Measurements from ENCODE around the gene ALG14. TPM values are rescaled to one million over a fixed set of nuclear protein-coding genes. Genes with fewer than 3 reads are reported as not detected.
A peak's percentile ranks its signal among the peaks of the same experiment; 100 is the strongest.

ALG14 gene
- total RNA-seq, 1 experiment from 2014 or later, result 13.0 TPM

DNA sequence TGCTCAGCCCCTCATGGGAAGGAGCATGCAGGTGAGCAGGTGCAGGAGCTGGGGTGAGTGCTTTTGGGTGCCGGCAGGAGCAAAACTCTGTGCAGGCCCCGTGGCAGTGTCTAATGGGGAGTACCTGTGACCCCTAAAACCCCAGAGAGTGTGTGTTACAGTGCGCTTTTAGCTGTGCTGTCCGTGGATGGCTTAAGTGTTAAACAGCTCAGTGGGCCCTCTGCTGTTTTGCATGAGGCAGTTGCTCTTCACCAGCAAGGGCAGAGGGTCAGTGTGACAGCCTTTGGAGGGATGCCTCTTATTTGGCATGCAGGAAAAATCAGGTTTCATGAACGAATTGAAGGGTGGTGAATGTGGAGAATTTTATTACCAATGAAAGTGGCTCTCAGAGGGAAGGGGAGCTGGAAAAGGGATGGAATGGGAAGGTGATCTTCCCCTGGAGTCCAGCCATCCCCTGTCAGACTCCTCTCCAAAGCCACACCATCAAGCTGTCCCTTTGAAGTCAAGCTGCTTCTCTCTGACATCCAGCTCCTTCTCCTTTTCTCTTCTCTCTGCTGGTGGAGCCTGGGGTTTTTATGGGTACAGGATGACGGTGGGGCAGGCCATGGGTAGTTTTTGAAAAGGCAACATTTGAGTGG is 17.0 kb upstream of the ALG14 start:
- no peak for DNase-seq (ENCODE audit: unreplicated experiment)
- ChIA-PET POLR2A (no interaction called here), CTCF (interaction anchor here (0.6 to 0.8 kb wide), 2 partner anchors 93 to 443 kb away, joined by 3 to 4 read pairs; no protein-coding TSS in a partner anchor)
- Mint-ChIP-seq H3K36me3 (ENCODE audit: insufficient read depth, unreplicated experiment) (no peaks in the 10 kb centered on the region), H3K27me3 (ENCODE audit: insufficient read depth, unreplicated experiment) (no peaks in the 10 kb centered on the region), H3K9me3 (ENCODE audit: unreplicated experiment) (no peaks in the 10 kb centered on the region), H3K4me1 (ENCODE audit: insufficient read depth, unreplicated experiment) (no peaks in the 10 kb centered on the region), H3K4me3 (ENCODE audit: unreplicated experiment) (no peak overlapping the region), H3K27ac (ENCODE audit: low read depth, unreplicated experiment) (no peak overlapping the region)
- TF ChIP-seq, protein P1, sequence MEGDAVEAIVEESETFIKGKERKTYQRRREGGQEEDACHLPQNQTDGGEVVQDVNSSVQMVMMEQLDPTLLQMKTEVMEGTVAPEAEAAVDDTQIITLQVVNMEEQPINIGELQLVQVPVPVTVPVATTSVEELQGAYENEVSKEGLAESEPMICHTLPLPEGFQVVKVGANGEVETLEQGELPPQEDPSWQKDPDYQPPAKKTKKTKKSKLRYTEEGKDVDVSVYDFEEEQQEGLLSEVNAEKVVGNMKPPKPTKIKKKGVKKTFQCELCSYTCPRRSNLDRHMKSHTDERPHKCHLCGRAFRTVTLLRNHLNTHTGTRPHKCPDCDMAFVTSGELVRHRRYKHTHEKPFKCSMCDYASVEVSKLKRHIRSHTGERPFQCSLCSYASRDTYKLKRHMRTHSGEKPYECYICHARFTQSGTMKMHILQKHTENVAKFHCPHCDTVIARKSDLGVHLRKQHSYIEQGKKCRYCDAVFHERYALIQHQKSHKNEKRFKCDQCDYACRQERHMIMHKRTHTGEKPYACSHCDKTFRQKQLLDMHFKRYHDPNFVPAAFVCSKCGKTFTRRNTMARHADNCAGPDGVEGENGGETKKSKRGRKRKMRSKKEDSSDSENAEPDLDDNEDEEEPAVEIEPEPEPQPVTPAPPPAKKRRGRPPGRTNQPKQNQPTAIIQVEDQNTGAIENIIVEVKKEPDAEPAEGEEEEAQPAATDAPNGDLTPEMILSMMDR (IDR thresholded peaks at IDR 0.05; ENCODE audit: unreplicated experiment), result no peak
- no TSS peak for BruUV-seq (replicated peaks)
- intact Hi-C loops (cut with micrococcal nuclease), result no loop called here

DNA sequence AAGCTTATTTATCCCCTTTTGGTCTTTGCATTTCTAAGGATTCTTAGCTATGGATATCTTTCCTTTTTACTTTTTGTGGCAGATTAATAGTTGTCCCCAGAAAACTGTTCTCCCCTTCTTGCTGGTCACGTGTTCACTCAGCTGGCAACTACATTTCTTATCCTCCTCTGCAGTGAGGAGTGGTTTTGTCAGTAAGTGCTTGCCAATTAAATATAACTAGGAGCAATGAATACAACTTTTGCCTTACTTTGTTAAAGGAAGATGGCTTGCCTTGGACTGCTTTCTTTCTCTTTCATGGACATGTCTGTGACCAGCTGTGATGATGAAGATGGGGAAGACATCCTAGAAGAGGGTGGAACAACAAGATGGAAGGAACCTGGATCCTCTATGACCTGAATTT is 15.6 kb upstream of the ALG14 start:
- intact Hi-C loops (cut with micrococcal nuclease), result no loop called here
- no peaks in the 10 kb centered on the region for H3K9me3 Mint-ChIP-seq (ENCODE audit: unreplicated experiment)
- H3K4me3 Mint-ChIP-seq (ENCODE audit: unreplicated experiment), result no peak overlapping the region
- H3K27me3 Mint-ChIP-seq (ENCODE audit: insufficient read depth, unreplicated experiment), result no peaks in the 10 kb centered on the region
- no peak for DNase-seq (ENCODE audit: unreplicated experiment)
- TF ChIP-seq, protein P1 (IDR thresholded peaks at IDR 0.05; ENCODE audit: unreplicated experiment), result no peak
- no peak overlapping the region for H3K27ac Mint-ChIP-seq (ENCODE audit: low read depth, unreplicated experiment)
- no peaks in the 10 kb centered on the region for H3K4me1 Mint-ChIP-seq (ENCODE audit: insufficient read depth, unreplicated experiment)
- no TSS peak for BruUV-seq (replicated peaks)
- CTCF ChIA-PET, result interaction anchor here (0.8 to 1.3 kb wide), 3 partner anchors 15 to 145 kb away, joined by 4 to 5 read pairs (median 4); partner anchors contain the start of gene RWDD3
- H3K36me3 Mint-ChIP-seq (ENCODE audit: insufficient read depth, unreplicated experiment), result no peaks in the 10 kb centered on the region
- POLR2A ChIA-PET, result interaction anchor here (0.6 to 1.8 kb wide), 5 partner anchors 9 to 146 kb away, joined by 3 to 7 read pairs (median 6); partner anchors contain the start of genes ALG14 and RWDD3

DNA sequence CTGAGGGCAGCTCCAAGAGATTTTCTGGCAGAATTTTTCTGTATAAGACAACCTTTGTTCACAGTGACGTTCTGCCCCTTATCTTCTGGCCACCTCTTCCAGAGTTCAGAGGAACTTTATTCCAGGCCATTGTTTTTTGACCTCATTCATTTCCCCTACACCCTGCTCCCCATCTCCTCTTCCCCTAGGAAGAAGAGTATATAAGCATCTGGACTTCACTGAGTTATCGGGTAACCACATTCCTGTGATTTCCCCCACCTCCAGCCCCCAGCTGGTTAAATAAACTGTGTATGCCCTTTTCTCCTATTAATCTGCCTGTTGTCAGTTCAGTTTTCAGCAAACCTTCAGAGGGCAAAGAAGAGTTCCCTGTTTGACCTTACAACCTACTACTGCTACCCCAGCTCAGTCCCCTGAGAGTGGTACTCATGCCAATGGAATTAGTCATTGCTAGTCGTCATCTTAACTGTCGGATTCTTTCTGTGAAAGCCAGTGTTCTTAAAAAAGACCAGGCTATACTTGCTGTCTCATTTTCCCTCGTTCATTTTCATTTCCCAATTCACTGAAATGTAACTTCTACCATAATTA is 14.3 kb upstream of the ALG14 start:
- peak; percentile 67 for DNase-seq (ENCODE audit: unreplicated experiment)
- no TSS peak for BruUV-seq (replicated peaks)

DNA sequence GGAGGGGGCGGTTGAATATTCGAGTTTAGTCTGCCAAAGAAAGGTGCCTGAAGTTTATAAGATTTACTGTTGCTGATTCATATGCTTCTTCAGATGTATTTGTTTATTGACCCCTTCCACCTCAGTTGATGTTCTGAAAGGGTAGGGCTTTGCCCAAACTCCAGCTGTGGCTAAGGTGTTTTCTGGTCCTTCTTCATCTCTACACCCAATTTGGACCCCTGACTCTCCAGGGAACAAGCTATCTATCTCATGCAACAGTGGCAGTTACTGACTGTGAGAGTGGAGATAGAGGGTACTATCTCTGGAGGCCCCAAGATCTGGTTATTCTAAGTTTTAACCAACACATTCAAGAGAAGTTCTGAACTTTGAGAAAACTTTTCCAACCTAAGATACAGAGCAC is 12.6 kb upstream of the ALG14 start:
- POLR2A ChIA-PET, result interaction anchor here (0.6 to 3.6 kb wide), 2 partner anchors 12 to 149 kb away, joined by 7 to 18 read pairs; partner anchors contain the start of genes ALG14 and RWDD3
- Mint-ChIP-seq H3K4me3 (ENCODE audit: unreplicated experiment) (no peak overlapping the region), H3K36me3 (ENCODE audit: insufficient read depth, unreplicated experiment) (no peaks in the 10 kb centered on the region), H3K9me3 (ENCODE audit: unreplicated experiment) (no peaks in the 10 kb centered on the region), H3K4me1 (ENCODE audit: insufficient read depth, unreplicated experiment) (no peaks in the 10 kb centered on the region), H3K27me3 (ENCODE audit: insufficient read depth, unreplicated experiment) (no peaks in the 10 kb centered on the region), H3K27ac (ENCODE audit: low read depth, unreplicated experiment) (no peak overlapping the region)
- TF ChIP-seq, protein P1 (IDR thresholded peaks at IDR 0.05; ENCODE audit: unreplicated experiment), result no peak
- no peak for DNase-seq (ENCODE audit: unreplicated experiment)
- no TSS peak for BruUV-seq (replicated peaks)
- CTCF ChIA-PET, result interaction anchor here (0.6 to 3.6 kb wide), 17 partner anchors 11 to 651 kb away, joined by 3 to 49 read pairs (median 4); partner anchors contain the start of genes ALG14, RWDD3 and TLCD4
- intact Hi-C loops (cut with micrococcal nuclease), result no loop called here

More for the DNA sequence above, 14.3 kb upstream of the ALG14 start:
- Mint-ChIP-seq H3K27me3 (ENCODE audit: insufficient read depth, unreplicated experiment) (no peaks in the 10 kb centered on the region), H3K9me3 (ENCODE audit: unreplicated experiment) (no peaks in the 10 kb centered on the region), H3K4me3 (ENCODE audit: unreplicated experiment) (no peak overlapping the region), H3K27ac (ENCODE audit: low read depth, unreplicated experiment) (peak overlapping the region; percentile 19), H3K36me3 (ENCODE audit: insufficient read depth, unreplicated experiment) (no peaks in the 10 kb centered on the region), H3K4me1 (ENCODE audit: insufficient read depth, unreplicated experiment) (no peaks in the 10 kb centered on the region)
- TF ChIP-seq, protein P1 (IDR thresholded peaks at IDR 0.05; ENCODE audit: unreplicated experiment), result no peak
- intact Hi-C loops (cut with micrococcal nuclease), result no loop called here
- ChIA-PET POLR2A (interaction anchor here (1.0 to 1.3 kb wide), 2 partner anchors 10 to 147 kb away, joined by 6 read pairs; partner anchors contain the start of gene RWDD3), CTCF (interaction anchor here (0.5 to 1.2 kb wide), 3 partner anchors 12 to 49 kb away, joined by 3 to 4 read pairs (median 3); no protein-coding TSS in a partner anchor)
